HepG2 (cell line): ENCODE results near the gene MLYCD. TPM values are rescaled to one million over a fixed set of nuclear protein-coding genes. Genes with fewer than 3 reads are reported as not detected.

Experiments
- FOXJ3 ChIP-seq: sonication (generic); formaldehyde crosslinking; IDR thresholded peaks from 2 replicates; pipeline ENCODE4 v1.4.0; 2020; ENCODE audit warnings: missing genetic modification reagents, mild to moderate bottlenecking, borderline replicate concordance
- HOXA5 ChIP-seq: sonication (generic); formaldehyde crosslinking; IDR thresholded peaks from 2 replicates; pipeline ENCODE4 v1.4.0; 2020; ENCODE audit warnings: missing genetic modification reagents
- ISX ChIP-seq: sonication (generic); formaldehyde crosslinking; conservative IDR thresholded peaks from 2 replicates; pipeline ENCODE4 v1.5.0; 2020; ENCODE audit warnings: missing genetic modification reagents
- KMT2B ChIP-seq: IDR thresholded peaks from 2 replicates; pipeline ENCODE4 v1.6.1; 2016; ENCODE audit warnings: missing genetic modification reagents, missing compliant biosample characterization
- MAFF ChIP-seq: IDR thresholded peaks from 2 replicates; pipeline ENCODE4 v1.6.1; 2011; ENCODE audit warnings: low read depth, low read length, improper control_type of control experiment
- SOX6 ChIP-seq, 2 experiments: fragments of 450-650 bp in 1 of 2; sonication (generic) in 1 of 2; formaldehyde crosslinking in 1 of 2; IDR thresholded peaks; 2 replicates each; pipeline versions ENCODE4 v1.4.0 to v1.6.1; 2017 to 2020; ENCODE audit warnings: antibody characterized with exemption in 1 of 2, mild to moderate bottlenecking in 1 of 2, missing genetic modification reagents in 1 of 2
- SRSF4 ChIP-seq: fragments of 200-400 bp; formaldehyde crosslinking; IDR thresholded peaks from one replicate; pipeline ENCODE4 v1.6.1; 2018; ENCODE audit warnings: mild to moderate bottlenecking, low read depth, low read length, moderate library complexity; ENCODE audit not compliant: poor library complexity, severe bottlenecking
- STAT5B ChIP-seq: sonication (generic); formaldehyde crosslinking; IDR thresholded peaks from 2 replicates; pipeline ENCODE4 v1.4.0; 2020; ENCODE audit warnings: missing genetic modification reagents
- ZBTB7B ChIP-seq: sonication (generic); formaldehyde crosslinking; IDR thresholded peaks from 2 replicates; pipeline ENCODE4 v1.4.0; 2020; ENCODE audit warnings: missing genetic modification reagents
- ZEB1 ChIP-seq: IDR thresholded peaks from 2 replicates; pipeline ENCODE4 v1.6.1; 2012; ENCODE audit warnings: mild to moderate bottlenecking, low read depth, inconsistent platforms; ENCODE audit not compliant: insufficient replicate concordance
- ZNF264 ChIP-seq: sonication (generic); formaldehyde crosslinking; IDR thresholded peaks from 2 replicates; pipeline ENCODE4 v1.4.0; 2020; ENCODE audit warnings: missing genetic modification reagents
- ZNF430 ChIP-seq: sonication (generic); formaldehyde crosslinking; IDR thresholded peaks from 2 replicates; pipeline ENCODE4 v1.9.0; 2021; ENCODE audit warnings: mild to moderate bottlenecking, missing genetic modification reagents
- ZNF432 ChIP-seq: sonication (generic); formaldehyde crosslinking; IDR thresholded peaks from 2 replicates; pipeline ENCODE4 v1.5.0; 2020; ENCODE audit warnings: missing genetic modification reagents, mild to moderate bottlenecking, borderline replicate concordance
- ZNF572 ChIP-seq: sonication (generic); formaldehyde crosslinking; IDR thresholded peaks from 2 replicates; pipeline ENCODE4 v1.5.1; 2020; ENCODE audit warnings: mild to moderate bottlenecking, missing genetic modification reagents
- ZNF589 ChIP-seq: sonication (generic); formaldehyde crosslinking; conservative IDR thresholded peaks from 2 replicates; pipeline ENCODE4 v1.8.0; 2022; ENCODE audit warnings: mild to moderate bottlenecking, moderate library complexity, missing genetic modification reagents
- ZNF878 ChIP-seq: sonication (generic); formaldehyde crosslinking; IDR thresholded peaks from 2 replicates; pipeline ENCODE4 v1.8.1; 2023; ENCODE audit warnings: mild to moderate bottlenecking, missing genetic modification reagents, moderate library complexity
- polyA plus RNA-seq, 8 experiments: library from polyadenylated mRNA; depleted of rRNA in 3 of 8; stranded (reverse) in 7 of 8; unstranded in 1 of 8; fragments of >200 nt; fragmentation: Illumina TruSeq in 4 of 8; extraction: Trizol in 4 of 8; gene quantifications; 2 replicates each; pipeline versions ENCODE4 v1.2.1 to v1.2.3, GENCODE V29; 2011 to 2016; ENCODE audit warnings: low read depth in 4 of 8, missing spikeins in 1 of 8, mixed read lengths in 1 of 8; ENCODE audit not compliant: insufficient read depth in 1 of 8
- total RNA-seq, 5 experiments: library from RNA; depleted of rRNA; stranded (reverse); fragments of >200 nt; fragmentation: Illumina TruSeq; extraction: Trizol; gene quantifications; 2 replicates each; pipeline ENCODE4 v1.2.3, GENCODE V29; 2016; ENCODE audit warnings: low read depth in 1 of 5
- TF ChIP-seq, protein P1 (sequence below): IDR thresholded peaks from 2 replicates; pipeline ENCODE4 v1.6.1; 2018; ENCODE audit warnings: missing genetic modification reagents
- TF ChIP-seq, protein P2 (sequence below): sonication (generic); formaldehyde crosslinking; IDR thresholded peaks from 2 replicates; pipeline ENCODE4 v1.5.0; 2020; ENCODE audit warnings: missing genetic modification reagents
- TF ChIP-seq, protein P3 (sequence below): sonication (generic); formaldehyde crosslinking; IDR thresholded peaks from 2 replicates; pipeline ENCODE4 v1.4.0; 2020; ENCODE audit warnings: mild to moderate bottlenecking, missing genetic modification reagents, borderline replicate concordance
- TF ChIP-seq, protein P4 (sequence below): sonication (generic); formaldehyde crosslinking; IDR thresholded peaks from 2 replicates; pipeline ENCODE4 v1.4.0; 2020; ENCODE audit warnings: missing genetic modification reagents
- TF ChIP-seq, protein P5 (sequence below): sonication (generic); formaldehyde crosslinking; IDR thresholded peaks from 2 replicates; pipeline ENCODE4 v1.5.0; 2020; ENCODE audit warnings: missing genetic modification reagents

Gene MLYCD
- total and polyA plus RNA-seq, 2 of the 13 experiments (the other 11 are each of a cell fraction or from before 2014, with no cell fraction given) = 1.8 to 4.0 TPM

GRCh38 chr16:83899272-83899897 is 470 bp downstream of the MLYCD start (continued):
- TF ChIP-seq FOXJ3 (CRISPR knock-in tag) = no peak
- no peak for TF ChIP-seq ZNF589 (CRISPR knock-in tag)
- TF ChIP-seq, protein P1, sequence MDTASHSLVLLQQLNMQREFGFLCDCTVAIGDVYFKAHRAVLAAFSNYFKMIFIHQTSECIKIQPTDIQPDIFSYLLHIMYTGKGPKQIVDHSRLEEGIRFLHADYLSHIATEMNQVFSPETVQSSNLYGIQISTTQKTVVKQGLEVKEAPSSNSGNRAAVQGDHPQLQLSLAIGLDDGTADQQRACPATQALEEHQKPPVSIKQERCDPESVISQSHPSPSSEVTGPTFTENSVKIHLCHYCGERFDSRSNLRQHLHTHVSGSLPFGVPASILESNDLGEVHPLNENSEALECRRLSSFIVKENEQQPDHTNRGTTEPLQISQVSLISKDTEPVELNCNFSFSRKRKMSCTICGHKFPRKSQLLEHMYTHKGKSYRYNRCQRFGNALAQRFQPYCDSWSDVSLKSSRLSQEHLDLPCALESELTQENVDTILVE = no peak; the same call in 1 of the 2 replicates
- TF ChIP-seq HOXA5 (CRISPR knock-in tag) = no peak
- TF ChIP-seq, protein P2, sequence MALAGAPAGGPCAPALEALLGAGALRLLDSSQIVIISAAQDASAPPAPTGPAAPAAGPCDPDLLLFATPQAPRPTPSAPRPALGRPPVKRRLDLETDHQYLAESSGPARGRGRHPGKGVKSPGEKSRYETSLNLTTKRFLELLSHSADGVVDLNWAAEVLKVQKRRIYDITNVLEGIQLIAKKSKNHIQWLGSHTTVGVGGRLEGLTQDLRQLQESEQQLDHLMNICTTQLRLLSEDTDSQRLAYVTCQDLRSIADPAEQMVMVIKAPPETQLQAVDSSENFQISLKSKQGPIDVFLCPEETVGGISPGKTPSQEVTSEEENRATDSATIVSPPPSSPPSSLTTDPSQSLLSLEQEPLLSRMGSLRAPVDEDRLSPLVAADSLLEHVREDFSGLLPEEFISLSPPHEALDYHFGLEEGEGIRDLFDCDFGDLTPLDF (CRISPR knock-in tag) = no peak
- TF ChIP-seq, protein P3, sequence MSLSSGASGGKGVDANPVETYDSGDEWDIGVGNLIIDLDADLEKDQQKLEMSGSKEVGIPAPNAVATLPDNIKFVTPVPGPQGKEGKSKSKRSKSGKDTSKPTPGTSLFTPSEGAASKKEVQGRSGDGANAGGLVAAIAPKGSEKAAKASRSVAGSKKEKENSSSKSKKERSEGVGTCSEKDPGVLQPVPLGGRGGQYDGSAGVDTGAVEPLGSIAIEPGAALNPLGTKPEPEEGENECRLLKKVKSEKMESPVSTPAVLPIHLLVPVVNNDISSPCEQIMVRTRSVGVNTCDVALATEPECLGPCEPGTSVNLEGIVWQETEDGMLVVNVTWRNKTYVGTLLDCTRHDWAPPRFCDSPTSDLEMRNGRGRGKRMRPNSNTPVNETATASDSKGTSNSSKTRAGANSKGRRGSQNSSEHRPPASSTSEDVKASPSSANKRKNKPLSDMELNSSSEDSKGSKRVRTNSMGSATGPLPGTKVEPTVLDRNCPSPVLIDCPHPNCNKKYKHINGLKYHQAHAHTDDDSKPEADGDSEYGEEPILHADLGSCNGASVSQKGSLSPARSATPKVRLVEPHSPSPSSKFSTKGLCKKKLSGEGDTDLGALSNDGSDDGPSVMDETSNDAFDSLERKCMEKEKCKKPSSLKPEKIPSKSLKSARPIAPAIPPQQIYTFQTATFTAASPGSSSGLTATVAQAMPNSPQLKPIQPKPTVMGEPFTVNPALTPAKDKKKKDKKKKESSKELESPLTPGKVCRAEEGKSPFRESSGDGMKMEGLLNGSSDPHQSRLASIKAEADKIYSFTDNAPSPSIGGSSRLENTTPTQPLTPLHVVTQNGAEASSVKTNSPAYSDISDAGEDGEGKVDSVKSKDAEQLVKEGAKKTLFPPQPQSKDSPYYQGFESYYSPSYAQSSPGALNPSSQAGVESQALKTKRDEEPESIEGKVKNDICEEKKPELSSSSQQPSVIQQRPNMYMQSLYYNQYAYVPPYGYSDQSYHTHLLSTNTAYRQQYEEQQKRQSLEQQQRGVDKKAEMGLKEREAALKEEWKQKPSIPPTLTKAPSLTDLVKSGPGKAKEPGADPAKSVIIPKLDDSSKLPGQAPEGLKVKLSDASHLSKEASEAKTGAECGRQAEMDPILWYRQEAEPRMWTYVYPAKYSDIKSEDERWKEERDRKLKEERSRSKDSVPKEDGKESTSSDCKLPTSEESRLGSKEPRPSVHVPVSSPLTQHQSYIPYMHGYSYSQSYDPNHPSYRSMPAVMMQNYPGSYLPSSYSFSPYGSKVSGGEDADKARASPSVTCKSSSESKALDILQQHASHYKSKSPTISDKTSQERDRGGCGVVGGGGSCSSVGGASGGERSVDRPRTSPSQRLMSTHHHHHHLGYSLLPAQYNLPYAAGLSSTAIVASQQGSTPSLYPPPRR (CRISPR knock-in tag) = no peak
- TF ChIP-seq, protein P4, sequence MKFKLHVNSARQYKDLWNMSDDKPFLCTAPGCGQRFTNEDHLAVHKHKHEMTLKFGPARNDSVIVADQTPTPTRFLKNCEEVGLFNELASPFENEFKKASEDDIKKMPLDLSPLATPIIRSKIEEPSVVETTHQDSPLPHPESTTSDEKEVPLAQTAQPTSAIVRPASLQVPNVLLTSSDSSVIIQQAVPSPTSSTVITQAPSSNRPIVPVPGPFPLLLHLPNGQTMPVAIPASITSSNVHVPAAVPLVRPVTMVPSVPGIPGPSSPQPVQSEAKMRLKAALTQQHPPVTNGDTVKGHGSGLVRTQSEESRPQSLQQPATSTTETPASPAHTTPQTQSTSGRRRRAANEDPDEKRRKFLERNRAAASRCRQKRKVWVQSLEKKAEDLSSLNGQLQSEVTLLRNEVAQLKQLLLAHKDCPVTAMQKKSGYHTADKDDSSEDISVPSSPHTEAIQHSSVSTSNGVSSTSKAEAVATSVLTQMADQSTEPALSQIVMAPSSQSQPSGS (CRISPR knock-in tag) = no peak
- TF ChIP-seq, protein P5, sequence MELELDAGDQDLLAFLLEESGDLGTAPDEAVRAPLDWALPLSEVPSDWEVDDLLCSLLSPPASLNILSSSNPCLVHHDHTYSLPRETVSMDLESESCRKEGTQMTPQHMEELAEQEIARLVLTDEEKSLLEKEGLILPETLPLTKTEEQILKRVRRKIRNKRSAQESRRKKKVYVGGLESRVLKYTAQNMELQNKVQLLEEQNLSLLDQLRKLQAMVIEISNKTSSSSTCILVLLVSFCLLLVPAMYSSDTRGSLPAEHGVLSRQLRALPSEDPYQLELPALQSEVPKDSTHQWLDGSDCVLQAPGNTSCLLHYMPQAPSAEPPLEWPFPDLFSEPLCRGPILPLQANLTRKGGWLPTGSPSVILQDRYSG (CRISPR knock-in tag) = no peak
- no peak for TF ChIP-seq ZNF430 (CRISPR knock-in tag)
- peak; percentile 60; the same call in 1 of the 2 replicates for TF ChIP-seq ISX (CRISPR knock-in tag)
- TF ChIP-seq ZBTB7B (CRISPR knock-in tag) = no peak
- TF ChIP-seq ZNF572 (CRISPR knock-in tag) = no peak
- no peak for TF ChIP-seq SOX6 (IDR thresholded peaks at IDR 0.05)
- TF ChIP-seq SOX6 (CRISPR knock-in tag; IDR thresholded peaks at IDR 0.05) = 0 out of 2 replicates have a peak, but pooled peaks have one; percentile 16
- no peak for TF ChIP-seq ZEB1
- no peak for TF ChIP-seq SRSF4
- no peak for TF ChIP-seq ZNF878
- TF ChIP-seq MAFF = no peak
- TF ChIP-seq ZNF432 (CRISPR knock-in tag) = no peak
- TF ChIP-seq STAT5B (CRISPR knock-in tag) = no peak
- no peak for TF ChIP-seq KMT2B (CRISPR knock-in tag)
- TF ChIP-seq ZNF264 (CRISPR knock-in tag) = no peak
